DOHH2 (cell line): Measurements from ENCODE around the gene PTPN14.

ENCODE experiments used
- H3F3A ChIP-seq: fragments of 200-600 bp; sonication (generic), shearing (Covaris generic); 2 replicates; pipeline ENCODE4 v1.6.0; 2016; ENCODE audit warnings: antibody characterized with exemption, mild to moderate bottlenecking; ENCODE audit not compliant: control insufficient read depth, insufficient read depth
- H3K27ac ChIP-seq: fragments of 200-600 bp; sonication (generic); 2 replicates; pipeline ENCODE4 v1.5.1; 2014; ENCODE audit warnings: low read depth, mild to moderate bottlenecking, low read length, moderate library complexity
- H3K27me3 ChIP-seq: fragments of 200-600 bp; sonication (generic); 2 replicates; pipeline ENCODE4 v1.6.1; 2014; ENCODE audit warnings: mild to moderate bottlenecking, low read length, mixed read lengths; ENCODE audit not compliant: control insufficient read depth
- H3K36me3 ChIP-seq: fragments of 200-600 bp; sonication (generic); 2 replicates; pipeline ENCODE4 v1.6.1; 2014; ENCODE audit warnings: mild to moderate bottlenecking, low read length, moderate library complexity, mixed read lengths; ENCODE audit not compliant: control insufficient read depth
- H3K4me1 ChIP-seq: fragments of 200-600 bp; sonication (generic); 2 replicates; pipeline ENCODE4 v1.6.1; 2014; ENCODE audit warnings: mild to moderate bottlenecking, low read length, mixed read lengths; ENCODE audit not compliant: control insufficient read depth
- H3K4me2 ChIP-seq: fragments of 200-600 bp; sonication (generic); 2 replicates; pipeline ENCODE4 v1.6.0; 2014; ENCODE audit warnings: mild to moderate bottlenecking, low read length, moderate library complexity
- H3K4me3 ChIP-seq: fragments of 200-600 bp; sonication (generic); 2 replicates; pipeline ENCODE4 v1.5.1; 2014; ENCODE audit warnings: mild to moderate bottlenecking, low read length, mixed read lengths
- H3K79me2 ChIP-seq: fragments of 200-600 bp; sonication (generic); 2 replicates; pipeline ENCODE4 v1.6.1; 2014; ENCODE audit warnings: mild to moderate bottlenecking, low read length, mixed read lengths; ENCODE audit not compliant: control insufficient read depth
- H3K9me2 ChIP-seq: fragments of 200-600 bp; sonication (generic); replicated peaks from 2 replicates; pipeline ENCODE4 v1.6.1; 2014; ENCODE audit warnings: mild to moderate bottlenecking, low read length, mixed read lengths; ENCODE audit not compliant: control insufficient read depth
- H3K9me3 ChIP-seq: fragments of 200-600 bp; sonication (generic); 2 replicates; pipeline ENCODE4 v1.6.1; 2014; ENCODE audit warnings: antibody characterized with exemption, low read length, mixed read lengths; ENCODE audit not compliant: control insufficient read depth, insufficient read depth
- H4K20me1 ChIP-seq: fragments of 200-600 bp; sonication (generic); 2 replicates; pipeline ENCODE4 v1.6.0; 2014; ENCODE audit warnings: low read depth, mild to moderate bottlenecking, antibody characterized with exemption, low read length, moderate library complexity; ENCODE audit not compliant: control insufficient read depth, insufficient read depth
- EZH2phosphoT487 ChIP-seq: fragments of 200-600 bp; sonication (generic); IDR thresholded peaks from 2 replicates; pipeline ENCODE4 v1.6.1; 2017; ENCODE audit warnings: borderline replicate concordance, mild to moderate bottlenecking, antibody characterized with exemption, low read length, moderate library complexity, mixed read lengths
- TF ChIP-seq, protein P1 (sequence below): fragments of 200-600 bp; sonication (generic); IDR thresholded peaks from one replicate; pipeline ENCODE4 v1.5.1; 2014; ENCODE audit warnings: antibody characterized with exemption, mild to moderate bottlenecking, low read depth, low read length; ENCODE audit not compliant: poor library complexity, severe bottlenecking

PTPN14 gene

DNA sequence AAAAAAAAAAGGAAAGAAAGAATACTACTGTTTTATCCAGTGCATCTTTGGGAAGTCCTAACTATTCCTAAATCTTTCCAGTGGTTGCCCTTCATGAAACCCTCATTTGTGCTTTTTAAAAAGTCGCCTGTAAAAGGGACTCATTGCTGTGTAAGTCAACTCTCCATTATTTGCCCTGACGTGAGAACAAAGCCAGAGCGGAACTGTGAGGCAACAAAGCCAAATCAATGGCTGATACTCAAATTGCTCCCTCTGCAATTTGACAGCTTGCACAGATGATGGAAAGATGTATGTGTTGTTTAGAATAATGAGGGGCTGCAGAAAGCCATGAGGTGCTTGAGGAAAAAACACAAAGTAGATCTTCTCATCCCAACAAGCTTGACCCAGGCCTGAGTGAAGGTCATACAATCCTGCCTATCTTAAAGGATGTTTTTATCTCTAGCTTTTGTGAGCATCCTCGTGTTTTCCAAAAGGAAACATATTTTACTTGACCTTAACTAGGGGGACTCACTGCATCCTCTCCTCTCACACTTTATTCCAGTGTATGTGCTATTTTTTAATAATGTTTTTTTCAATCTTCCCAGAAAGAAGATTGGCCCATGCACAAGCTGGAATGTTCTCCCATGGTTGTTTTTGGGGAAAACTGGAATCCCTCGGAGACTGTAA, 237.1 kb downstream of the PTPN14 start:
- H3K27me3 ChIP-seq = no peaks in the 10 kb centered on the region
- H3F3A ChIP-seq = no peaks in the 10 kb centered on the region
- no peaks in the 10 kb centered on the region for H3K79me2 ChIP-seq
- no peaks in the 10 kb centered on the region for H3K9me2 ChIP-seq
- H4K20me1 ChIP-seq = no peaks in the 10 kb centered on the region
- H3K4me1 ChIP-seq = no peaks in the 10 kb centered on the region
- H3K36me3 ChIP-seq = peaks cover 9% of the 10 kb centered on the region; the same call in 1 of the 2 replicates
- no peaks in the 10 kb centered on the region for H3K9me3 ChIP-seq
- H3K27ac ChIP-seq = no peak overlapping the region
- TF ChIP-seq, protein P1, sequence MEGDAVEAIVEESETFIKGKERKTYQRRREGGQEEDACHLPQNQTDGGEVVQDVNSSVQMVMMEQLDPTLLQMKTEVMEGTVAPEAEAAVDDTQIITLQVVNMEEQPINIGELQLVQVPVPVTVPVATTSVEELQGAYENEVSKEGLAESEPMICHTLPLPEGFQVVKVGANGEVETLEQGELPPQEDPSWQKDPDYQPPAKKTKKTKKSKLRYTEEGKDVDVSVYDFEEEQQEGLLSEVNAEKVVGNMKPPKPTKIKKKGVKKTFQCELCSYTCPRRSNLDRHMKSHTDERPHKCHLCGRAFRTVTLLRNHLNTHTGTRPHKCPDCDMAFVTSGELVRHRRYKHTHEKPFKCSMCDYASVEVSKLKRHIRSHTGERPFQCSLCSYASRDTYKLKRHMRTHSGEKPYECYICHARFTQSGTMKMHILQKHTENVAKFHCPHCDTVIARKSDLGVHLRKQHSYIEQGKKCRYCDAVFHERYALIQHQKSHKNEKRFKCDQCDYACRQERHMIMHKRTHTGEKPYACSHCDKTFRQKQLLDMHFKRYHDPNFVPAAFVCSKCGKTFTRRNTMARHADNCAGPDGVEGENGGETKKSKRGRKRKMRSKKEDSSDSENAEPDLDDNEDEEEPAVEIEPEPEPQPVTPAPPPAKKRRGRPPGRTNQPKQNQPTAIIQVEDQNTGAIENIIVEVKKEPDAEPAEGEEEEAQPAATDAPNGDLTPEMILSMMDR = no peak
- TF ChIP-seq EZH2phosphoT487 = no peak
- H3K4me2 ChIP-seq = no peak overlapping the region
- H3K4me3 ChIP-seq = no peak overlapping the region

DNA sequence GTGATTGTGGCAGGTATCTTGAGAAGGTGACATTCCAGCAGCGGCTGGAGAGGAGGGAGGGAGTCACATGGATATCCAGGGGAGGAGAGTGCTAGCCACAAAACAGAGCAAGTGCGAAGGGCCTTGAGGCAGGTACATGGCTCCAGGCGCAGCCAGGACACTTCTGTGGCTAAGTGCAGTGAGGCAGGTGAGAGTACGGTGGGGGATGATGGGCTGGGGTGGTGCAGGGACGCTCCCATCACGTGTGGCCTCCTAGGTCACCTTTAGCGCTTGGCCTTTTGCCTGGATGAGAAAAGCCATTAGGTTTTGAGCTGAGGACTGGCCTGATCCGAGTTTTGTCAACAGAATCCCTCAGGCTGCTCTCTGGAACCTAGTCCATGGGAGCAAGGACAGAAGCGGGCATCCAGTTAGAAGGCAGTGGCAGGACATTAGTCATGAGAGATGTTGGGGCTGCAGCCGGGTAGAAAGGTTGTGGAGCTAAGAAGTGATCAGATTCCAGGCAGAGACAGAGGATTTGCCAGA, 238.8 kb downstream of the PTPN14 start:
- no peaks in the 10 kb centered on the region for H3K36me3 ChIP-seq
- H3K9me3 ChIP-seq = no peaks in the 10 kb centered on the region
- H3K27ac ChIP-seq = no peak overlapping the region
- H3F3A ChIP-seq = no peaks in the 10 kb centered on the region
- no peak overlapping the region for H3K4me3 ChIP-seq
- H3K4me1 ChIP-seq = no peaks in the 10 kb centered on the region
- no peak overlapping the region for H3K4me2 ChIP-seq
- no peaks in the 10 kb centered on the region for H3K27me3 ChIP-seq
- no peaks in the 10 kb centered on the region for H3K79me2 ChIP-seq
- TF ChIP-seq, protein P1 = no peak
- TF ChIP-seq EZH2phosphoT487 = no peak
- H4K20me1 ChIP-seq = no peaks in the 10 kb centered on the region
- no peaks in the 10 kb centered on the region for H3K9me2 ChIP-seq

DNA sequence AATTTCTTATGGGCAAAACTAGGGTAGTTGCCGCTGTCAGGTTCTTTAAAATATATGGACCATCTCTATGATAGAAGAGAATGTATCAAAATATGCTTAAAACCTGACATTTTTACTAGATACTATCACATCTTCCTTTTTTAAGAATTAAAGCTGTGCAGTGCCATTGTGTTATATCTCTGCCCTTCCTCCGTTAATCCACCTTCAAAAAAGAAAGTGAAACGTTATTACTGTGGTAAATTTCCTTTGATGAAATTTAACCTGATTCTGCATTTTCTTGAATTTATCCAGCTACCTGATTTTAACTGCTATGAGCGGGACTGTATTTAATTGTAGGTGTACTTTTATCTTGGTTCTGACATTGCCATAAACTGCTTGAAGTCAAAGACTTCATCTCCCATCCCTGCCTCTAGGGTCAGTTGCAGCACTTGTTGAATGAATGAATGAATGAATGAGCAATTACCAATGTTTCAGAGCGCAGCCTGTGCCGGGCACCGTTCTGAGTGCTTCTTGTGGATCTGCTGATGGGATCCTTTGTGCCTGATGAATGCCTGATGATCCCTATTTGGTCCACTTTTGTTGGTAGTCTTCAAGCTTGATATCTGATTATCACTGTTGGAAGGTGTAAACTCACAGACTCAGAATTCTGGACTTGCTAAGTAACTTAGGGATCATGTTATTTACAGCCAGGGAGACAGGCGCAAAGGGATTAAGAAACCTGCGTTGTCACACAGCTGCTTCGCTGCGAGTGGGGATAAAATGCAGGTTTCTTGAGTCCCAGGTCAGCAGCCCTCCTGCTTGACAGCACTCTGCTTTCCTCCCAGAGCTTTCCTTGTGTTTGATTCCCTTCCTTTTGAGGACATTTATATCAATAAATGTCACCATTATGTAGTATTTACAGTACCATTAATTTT, 240.4 kb downstream of the PTPN14 start:
- H3K9me3 ChIP-seq = no peaks in the 10 kb centered on the region
- H3K79me2 ChIP-seq = no peaks in the 10 kb centered on the region
- no peaks in the 10 kb centered on the region for H3K36me3 ChIP-seq
- H3F3A ChIP-seq = no peaks in the 10 kb centered on the region
- no peaks in the 10 kb centered on the region for H3K27me3 ChIP-seq
- TF ChIP-seq EZH2phosphoT487 = no peak
- TF ChIP-seq, protein P1 = no peak
- H3K4me3 ChIP-seq = no peak overlapping the region
- H3K4me1 ChIP-seq = no peaks in the 10 kb centered on the region
- no peak overlapping the region for H3K4me2 ChIP-seq
- H3K27ac ChIP-seq = no peak overlapping the region
- H4K20me1 ChIP-seq = no peaks in the 10 kb centered on the region
- no peaks in the 10 kb centered on the region for H3K9me2 ChIP-seq
